ENCODE results near the gene LAMB4. TPM values are rescaled to one million over a fixed set of nuclear protein-coding genes. Genes with fewer than 3 reads are reported as not detected.

LAMB4 gene
- total RNA-seq, 4 donors from 2014 or later = 0.60 to 3.0 TPM; not detected in 2

GRCh38 chr7:108136191-108136688 lies 6.1 kb upstream of the LAMB4 start:
- no peak for TF ChIP-seq CTCF (IDR thresholded peaks at IDR 0.05)
- ATAC-seq (ENCODE audit: low FRiP score) = no peak
- DNase-seq (ENCODE audit: low spot score) = no peak

GRCh38 chr7:108135446-108136190 lies 5.5 kb upstream of the LAMB4 start:
- no peak for ATAC-seq (ENCODE audit: low FRiP score)
- no peak for DNase-seq (ENCODE audit: low spot score)
- TF ChIP-seq CTCF (IDR thresholded peaks at IDR 0.05) = no peak

- DNase-seq (ENCODE audit: low spot score) (no peak), ATAC-seq (ENCODE audit: low FRiP score) (no peak)
- TF ChIP-seq CTCF (IDR thresholded peaks at IDR 0.05) = no peak
Measured at GRCh38 chr7:108134486-108134885, 4.3 kb upstream of the LAMB4 start.

- DNase-seq (ENCODE audit: low spot score) (no peak), ATAC-seq (ENCODE audit: low FRiP score) (no peak)
- TF ChIP-seq CTCF (IDR thresholded peaks at IDR 0.05) = no peak
Measured at GRCh38 chr7:108132551-108133265, 2.5 kb upstream of the LAMB4 start.

- DNase-seq (ENCODE audit: low spot score) = no peak
- TF ChIP-seq CTCF (IDR thresholded peaks at IDR 0.05) = no peak
- ATAC-seq (ENCODE audit: low FRiP score) = no peak
Measured at GRCh38 chr7:108129018-108129965, 869 bp downstream of the LAMB4 start.

GRCh38 chr7:108128514-108128913 lies 1.6 kb downstream of the LAMB4 start:
- TF ChIP-seq CTCF (IDR thresholded peaks at IDR 0.05) = no peak
- ATAC-seq (ENCODE audit: low FRiP score) = no peak
- no peak for DNase-seq (ENCODE audit: low spot score)

Measured in omental fat pad (tissue), 4 donors.